IPS-18a (cell line): ENCODE measurements around the gene MIER1.
"Not testable (repeated sequence)": the region's sequence is repeated elsewhere in the genome, so short reads cannot be mapped to it uniquely, and the experiment has no call there.

Experiments used
- H3K27ac ChIP-seq: one replicate; pipeline ENCODE4 v1.5.1; 2013; ENCODE audit warnings: low read length
- H3K27me3 ChIP-seq: one replicate; pipeline ENCODE4 v1.6.1; 2013; ENCODE audit warnings: mild to moderate bottlenecking, low read length; ENCODE audit not compliant: control insufficient read depth, insufficient read depth
- H3K36me3 ChIP-seq: one replicate; pipeline ENCODE4 v1.6.1; 2013; ENCODE audit warnings: low read depth, low read length; ENCODE audit not compliant: control insufficient read depth
- H3K4me1 ChIP-seq: one replicate; pipeline ENCODE4 v1.6.1; 2013; ENCODE audit warnings: low read depth, low read length; ENCODE audit not compliant: control insufficient read depth
- H3K4me3 ChIP-seq: one replicate; pipeline ENCODE4 v1.5.1; 2013; ENCODE audit warnings: low read length
- H3K9ac ChIP-seq: one replicate; pipeline ENCODE4 v1.6.1; 2013; ENCODE audit warnings: mild to moderate bottlenecking, low read length, moderate library complexity
- H3K9me3 ChIP-seq: one replicate; pipeline ENCODE4 v1.6.1; 2013; ENCODE audit warnings: low read depth, low read length; ENCODE audit not compliant: control insufficient read depth

The MIER1 gene

GRCh38 chr1:66979621-66980020 lies 54.8 kb downstream of the MIER1 start:
- not testable (repeated sequence) for H3K27me3 ChIP-seq, H3K9me3 ChIP-seq, H3K27ac ChIP-seq, H3K9ac ChIP-seq, H3K4me1 ChIP-seq, H3K4me3 ChIP-seq
- H3K36me3 ChIP-seq: peaks cover 65% of the 10 kb centered on the region

GRCh38 chr1:66980745-66981367 lies 56.1 kb downstream of the MIER1 start:
- no peak overlapping the region for H3K27ac ChIP-seq

DNA sequence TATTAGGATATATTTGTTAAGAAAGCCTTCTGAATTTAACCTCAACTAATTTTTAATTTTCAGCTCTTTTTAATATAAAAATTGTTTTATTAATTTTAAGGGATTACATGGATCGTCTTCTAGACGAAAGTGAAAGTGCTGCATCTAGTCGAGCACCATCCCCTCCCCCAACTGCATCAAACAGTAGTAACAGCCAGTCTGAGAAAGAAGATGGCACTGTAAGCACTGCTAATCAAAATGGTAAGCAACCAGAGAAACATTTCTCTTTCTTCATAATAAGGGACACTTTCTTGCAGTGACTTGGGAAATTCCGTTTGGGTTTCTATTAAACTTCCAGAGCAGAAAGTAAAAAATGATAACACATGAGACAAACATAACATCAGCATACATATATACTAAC lies 56.9 kb downstream of the MIER1 start:
- H3K4me1 ChIP-seq: no peaks in the 10 kb centered on the region
- peaks cover 78% of the 10 kb centered on the region for H3K36me3 ChIP-seq
- no peaks in the 10 kb centered on the region for H3K27me3 ChIP-seq
- H3K27ac ChIP-seq: no peak overlapping the region
- H3K9ac ChIP-seq: no peak overlapping the region
- H3K4me3 ChIP-seq: no peak overlapping the region
- H3K9me3 ChIP-seq: no peaks in the 10 kb centered on the region

More at GRCh38 chr1:66980745-66981367, 56.1 kb downstream of the MIER1 start:
- H3K9me3 ChIP-seq: no peaks in the 10 kb centered on the region
- peaks cover 76% of the 10 kb centered on the region for H3K36me3 ChIP-seq
- no peaks in the 10 kb centered on the region for H3K4me1 ChIP-seq
- no peaks in the 10 kb centered on the region for H3K27me3 ChIP-seq
- H3K4me3 ChIP-seq: no peak overlapping the region
- no peak overlapping the region for H3K9ac ChIP-seq

GRCh38 chr1:66982561-66983260 lies 57.9 kb downstream of the MIER1 start:
- Histone ChIP-seq H3K9ac (no peak overlapping the region), H3K4me1 (no peaks in the 10 kb centered on the region), H3K36me3 (peaks cover 72% of the 10 kb centered on the region), H3K9me3 (no peaks in the 10 kb centered on the region), H3K27ac (no peak overlapping the region), H3K27me3 (no peaks in the 10 kb centered on the region), H3K4me3 (no peak overlapping the region)

- no peaks in the 10 kb centered on the region for H3K9me3 ChIP-seq
- peaks cover 65% of the 10 kb centered on the region for H3K36me3 ChIP-seq
- H3K27ac ChIP-seq: no peak overlapping the region
- H3K4me3 ChIP-seq: no peak overlapping the region
- no peaks in the 10 kb centered on the region for H3K4me1 ChIP-seq
- H3K27me3 ChIP-seq: no peaks in the 10 kb centered on the region
- no peak overlapping the region for H3K9ac ChIP-seq
Observed at GRCh38 chr1:66984491-66984890, 59.7 kb downstream of the MIER1 start.

DNA sequence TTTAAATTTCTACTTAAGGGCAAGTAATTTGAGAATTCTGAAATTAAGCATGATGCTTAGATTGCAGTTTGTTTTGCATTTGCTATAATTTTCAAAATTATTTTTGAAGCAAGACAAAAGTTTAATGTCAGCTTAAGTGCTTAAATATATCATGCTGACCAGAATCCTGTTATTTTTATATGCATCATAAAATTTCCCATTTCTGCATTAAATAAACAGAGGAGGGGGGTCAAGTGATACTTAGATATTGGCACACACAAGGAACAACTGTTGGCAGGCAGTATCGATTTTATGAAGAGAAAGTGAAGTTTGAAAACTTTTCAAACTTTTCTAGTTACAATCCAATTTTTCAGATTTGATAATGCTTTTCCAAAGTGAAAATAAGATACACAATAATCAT lies 61.0 kb downstream of the MIER1 start:
- Histone ChIP-seq H3K36me3 (peaks cover 54% of the 10 kb centered on the region), H3K27me3 (no peaks in the 10 kb centered on the region), H3K9me3 (no peaks in the 10 kb centered on the region), H3K4me1 (no peaks in the 10 kb centered on the region), H3K9ac (no peak overlapping the region), H3K4me3 (no peak overlapping the region), H3K27ac (no peak overlapping the region)

DNA sequence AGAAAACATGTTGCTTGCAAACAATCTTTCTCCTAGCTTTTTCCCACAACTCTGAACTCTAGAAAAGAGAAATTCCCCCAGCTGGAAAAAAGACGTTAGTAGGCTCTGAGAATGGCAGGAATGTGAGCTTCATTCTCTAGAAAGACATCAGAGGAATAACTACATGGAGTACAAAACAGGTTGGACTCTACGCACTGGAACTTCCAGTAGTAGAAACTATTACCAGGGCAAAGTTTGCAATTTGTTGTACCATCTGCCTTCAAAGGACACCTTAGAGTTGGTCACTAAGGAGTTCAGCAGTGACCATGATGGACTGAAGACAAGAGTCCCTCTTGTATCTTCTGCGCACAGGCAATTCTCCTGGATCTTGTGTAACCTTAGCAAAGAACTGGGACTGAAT lies 68.3 kb downstream of the MIER1 start:
- Histone ChIP-seq H3K27me3 (no peaks in the 10 kb centered on the region), H3K36me3 (no peaks in the 10 kb centered on the region), H3K27ac (no peak overlapping the region), H3K4me1 (no peaks in the 10 kb centered on the region), H3K9ac (no peak overlapping the region), H3K9me3 (no peaks in the 10 kb centered on the region), H3K4me3 (no peak overlapping the region)

GRCh38 chr1:66996018-66996682 lies 71.4 kb downstream of the MIER1 start:
- Histone ChIP-seq H3K4me3 (no peak overlapping the region), H3K36me3 (no peaks in the 10 kb centered on the region), H3K9ac (no peak overlapping the region), H3K27ac (no peak overlapping the region), H3K9me3 (no peaks in the 10 kb centered on the region), H3K27me3 (no peaks in the 10 kb centered on the region), H3K4me1 (no peaks in the 10 kb centered on the region)

- Histone ChIP-seq H3K9me3 (no peaks in the 10 kb centered on the region), H3K4me1 (no peaks in the 10 kb centered on the region), H3K9ac (no peak overlapping the region), H3K27me3 (no peaks in the 10 kb centered on the region), H3K4me3 (no peak overlapping the region), H3K36me3 (no peaks in the 10 kb centered on the region), H3K27ac (no peak overlapping the region)
Observed at GRCh38 chr1:66998972-66999371, 74.2 kb downstream of the MIER1 start.

DNA sequence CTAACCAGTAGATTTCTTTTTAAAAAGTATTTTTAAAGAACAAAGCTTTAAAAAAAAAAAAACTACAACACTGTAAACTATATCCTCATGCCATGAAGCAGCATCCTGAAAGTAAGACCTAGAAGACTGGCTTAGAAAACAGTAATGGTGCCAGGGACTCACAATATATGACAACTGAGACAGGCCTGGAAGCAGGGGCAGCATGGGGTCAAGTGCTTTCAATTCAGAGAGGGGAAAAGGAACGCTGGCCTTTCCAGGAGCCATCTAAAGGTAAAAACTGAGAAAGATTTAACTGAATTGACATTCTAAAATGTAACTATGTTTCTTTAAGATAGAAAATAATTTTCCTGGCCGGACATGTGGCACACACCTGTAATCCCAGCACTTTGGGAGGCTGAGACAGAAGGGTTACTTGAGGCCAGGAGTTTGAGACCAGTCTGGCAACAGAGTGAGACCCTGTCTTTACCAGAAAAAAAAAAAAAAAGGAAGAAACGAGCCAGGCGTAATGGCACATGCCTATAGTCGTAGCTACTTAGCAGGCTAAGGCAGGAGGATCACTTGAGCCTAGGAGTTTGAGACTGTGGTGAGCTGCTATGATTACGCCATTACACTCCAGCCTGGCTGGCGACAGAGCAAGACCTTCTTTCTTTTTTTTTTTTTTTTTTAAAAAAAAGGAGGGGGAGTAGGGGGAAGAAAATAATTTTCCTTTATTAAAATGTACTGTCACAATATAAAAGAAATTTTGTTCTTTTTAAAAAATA lies 75.0 kb downstream of the MIER1 start:
- H3K27ac ChIP-seq: no peak overlapping the region
- no peaks in the 10 kb centered on the region for H3K36me3 ChIP-seq
- no peak overlapping the region for H3K9ac ChIP-seq
- H3K27me3 ChIP-seq: no peaks in the 10 kb centered on the region
- H3K4me3 ChIP-seq: no peak overlapping the region
- no peaks in the 10 kb centered on the region for H3K9me3 ChIP-seq
- H3K4me1 ChIP-seq: no peaks in the 10 kb centered on the region

- H3K9me3 ChIP-seq: no peaks in the 10 kb centered on the region
- H3K4me3 ChIP-seq: no peak overlapping the region
- H3K9ac ChIP-seq: no peak overlapping the region
- H3K27ac ChIP-seq: no peak overlapping the region
- H3K36me3 ChIP-seq: no peaks in the 10 kb centered on the region
- H3K4me1 ChIP-seq: no peaks in the 10 kb centered on the region
- H3K27me3 ChIP-seq: no peaks in the 10 kb centered on the region
Observed at GRCh38 chr1:67001682-67002425, 77.1 kb downstream of the MIER1 start.
